HL-60 (cell line): ENCODE data around the gene CFAP74.

Experiments used
- DNase-seq, 2 experiments: peaks; one replicate each; pipeline ENCODE4 v3.0.0-alpha.2; 2010 to 2020; ENCODE audit warnings: low read depth in 1 of 2, low spot score in 1 of 2
- H3K27ac ChIP-seq: fragments of 250-450 bp; sonication (Bioruptor Pico); replicated peaks from 2 replicates; pipeline ENCODE4 v1.5.1; 2020; ENCODE audit warnings: mild to moderate bottlenecking, moderate library complexity
- H3K27me3 ChIP-seq: fragments of 250-450 bp; sonication (Bioruptor Pico); 2 replicates; pipeline ENCODE4 v1.5.1; 2021; ENCODE audit warnings: mild to moderate bottlenecking, moderate library complexity; ENCODE audit not compliant: insufficient read depth, poor library complexity, severe bottlenecking
- H3K4me3 ChIP-seq: replicated peaks from 2 replicates; pipeline ENCODE4 v1.5.1; 2011; ENCODE audit warnings: mild to moderate bottlenecking, control low read depth, low read length; ENCODE audit not compliant: insufficient read depth
- GABPA ChIP-seq: IDR thresholded peaks from 2 replicates; pipeline ENCODE4 v1.6.1; 2012; ENCODE audit warnings: low read depth
- POLR2AphosphoS5 ChIP-seq: IDR thresholded peaks from 2 replicates; pipeline ENCODE4 v1.6.1; 2012; ENCODE audit warnings: low read depth
- SPI1 ChIP-seq: IDR thresholded peaks from 2 replicates; pipeline ENCODE4 v1.6.1; 2012; ENCODE audit warnings: low read depth, mild to moderate bottlenecking, borderline replicate concordance
- TF ChIP-seq, protein P1 (sequence below): IDR thresholded peaks from one replicate; pipeline ENCODE4 v1.5.1; 2011; ENCODE audit warnings: low read length, control low read depth, inconsistent platforms; ENCODE audit not compliant: insufficient read depth
- TF ChIP-seq, protein P2 (sequence below): IDR thresholded peaks from 2 replicates; pipeline ENCODE4 v1.6.1; 2012; ENCODE audit warnings: low read depth; ENCODE audit not compliant: insufficient replicate concordance

Gene CFAP74

DNA sequence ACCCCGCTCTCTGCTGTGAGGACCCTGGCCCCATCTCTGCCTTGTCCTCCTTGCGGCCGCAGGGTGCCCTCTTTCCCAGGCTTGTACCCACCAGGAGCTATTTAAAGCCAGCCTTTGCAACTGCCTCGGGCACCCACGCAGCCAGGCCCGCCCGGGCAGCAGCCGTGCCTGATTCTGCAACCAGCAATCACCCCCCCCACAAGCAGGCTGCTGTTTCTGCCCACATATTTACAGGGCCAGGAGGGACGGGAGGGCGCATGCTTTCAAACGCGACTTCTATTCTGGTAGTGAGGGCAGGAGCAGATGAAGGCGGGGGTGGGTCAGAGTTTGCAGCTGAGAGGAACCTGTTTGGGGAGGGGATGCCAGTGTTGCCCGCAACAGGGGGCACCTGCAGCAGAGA, 29.2 kb upstream of the CFAP74 start:
- TF ChIP-seq, protein P1, sequence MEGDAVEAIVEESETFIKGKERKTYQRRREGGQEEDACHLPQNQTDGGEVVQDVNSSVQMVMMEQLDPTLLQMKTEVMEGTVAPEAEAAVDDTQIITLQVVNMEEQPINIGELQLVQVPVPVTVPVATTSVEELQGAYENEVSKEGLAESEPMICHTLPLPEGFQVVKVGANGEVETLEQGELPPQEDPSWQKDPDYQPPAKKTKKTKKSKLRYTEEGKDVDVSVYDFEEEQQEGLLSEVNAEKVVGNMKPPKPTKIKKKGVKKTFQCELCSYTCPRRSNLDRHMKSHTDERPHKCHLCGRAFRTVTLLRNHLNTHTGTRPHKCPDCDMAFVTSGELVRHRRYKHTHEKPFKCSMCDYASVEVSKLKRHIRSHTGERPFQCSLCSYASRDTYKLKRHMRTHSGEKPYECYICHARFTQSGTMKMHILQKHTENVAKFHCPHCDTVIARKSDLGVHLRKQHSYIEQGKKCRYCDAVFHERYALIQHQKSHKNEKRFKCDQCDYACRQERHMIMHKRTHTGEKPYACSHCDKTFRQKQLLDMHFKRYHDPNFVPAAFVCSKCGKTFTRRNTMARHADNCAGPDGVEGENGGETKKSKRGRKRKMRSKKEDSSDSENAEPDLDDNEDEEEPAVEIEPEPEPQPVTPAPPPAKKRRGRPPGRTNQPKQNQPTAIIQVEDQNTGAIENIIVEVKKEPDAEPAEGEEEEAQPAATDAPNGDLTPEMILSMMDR, result no peak
- TF ChIP-seq POLR2AphosphoS5, result no peak
- TF ChIP-seq SPI1, result no peak
- TF ChIP-seq, protein P2, sequence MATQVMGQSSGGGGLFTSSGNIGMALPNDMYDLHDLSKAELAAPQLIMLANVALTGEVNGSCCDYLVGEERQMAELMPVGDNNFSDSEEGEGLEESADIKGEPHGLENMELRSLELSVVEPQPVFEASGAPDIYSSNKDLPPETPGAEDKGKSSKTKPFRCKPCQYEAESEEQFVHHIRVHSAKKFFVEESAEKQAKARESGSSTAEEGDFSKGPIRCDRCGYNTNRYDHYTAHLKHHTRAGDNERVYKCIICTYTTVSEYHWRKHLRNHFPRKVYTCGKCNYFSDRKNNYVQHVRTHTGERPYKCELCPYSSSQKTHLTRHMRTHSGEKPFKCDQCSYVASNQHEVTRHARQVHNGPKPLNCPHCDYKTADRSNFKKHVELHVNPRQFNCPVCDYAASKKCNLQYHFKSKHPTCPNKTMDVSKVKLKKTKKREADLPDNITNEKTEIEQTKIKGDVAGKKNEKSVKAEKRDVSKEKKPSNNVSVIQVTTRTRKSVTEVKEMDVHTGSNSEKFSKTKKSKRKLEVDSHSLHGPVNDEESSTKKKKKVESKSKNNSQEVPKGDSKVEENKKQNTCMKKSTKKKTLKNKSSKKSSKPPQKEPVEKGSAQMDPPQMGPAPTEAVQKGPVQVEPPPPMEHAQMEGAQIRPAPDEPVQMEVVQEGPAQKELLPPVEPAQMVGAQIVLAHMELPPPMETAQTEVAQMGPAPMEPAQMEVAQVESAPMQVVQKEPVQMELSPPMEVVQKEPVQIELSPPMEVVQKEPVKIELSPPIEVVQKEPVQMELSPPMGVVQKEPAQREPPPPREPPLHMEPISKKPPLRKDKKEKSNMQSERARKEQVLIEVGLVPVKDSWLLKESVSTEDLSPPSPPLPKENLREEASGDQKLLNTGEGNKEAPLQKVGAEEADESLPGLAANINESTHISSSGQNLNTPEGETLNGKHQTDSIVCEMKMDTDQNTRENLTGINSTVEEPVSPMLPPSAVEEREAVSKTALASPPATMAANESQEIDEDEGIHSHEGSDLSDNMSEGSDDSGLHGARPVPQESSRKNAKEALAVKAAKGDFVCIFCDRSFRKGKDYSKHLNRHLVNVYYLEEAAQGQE, result no peak
- no peak for TF ChIP-seq GABPA
- Histone ChIP-seq H3K27me3 (no peaks in the 10 kb centered on the region), H3K4me3 (no peak overlapping the region), H3K27ac (no peak overlapping the region)
- no peak for DNase-seq

DNA sequence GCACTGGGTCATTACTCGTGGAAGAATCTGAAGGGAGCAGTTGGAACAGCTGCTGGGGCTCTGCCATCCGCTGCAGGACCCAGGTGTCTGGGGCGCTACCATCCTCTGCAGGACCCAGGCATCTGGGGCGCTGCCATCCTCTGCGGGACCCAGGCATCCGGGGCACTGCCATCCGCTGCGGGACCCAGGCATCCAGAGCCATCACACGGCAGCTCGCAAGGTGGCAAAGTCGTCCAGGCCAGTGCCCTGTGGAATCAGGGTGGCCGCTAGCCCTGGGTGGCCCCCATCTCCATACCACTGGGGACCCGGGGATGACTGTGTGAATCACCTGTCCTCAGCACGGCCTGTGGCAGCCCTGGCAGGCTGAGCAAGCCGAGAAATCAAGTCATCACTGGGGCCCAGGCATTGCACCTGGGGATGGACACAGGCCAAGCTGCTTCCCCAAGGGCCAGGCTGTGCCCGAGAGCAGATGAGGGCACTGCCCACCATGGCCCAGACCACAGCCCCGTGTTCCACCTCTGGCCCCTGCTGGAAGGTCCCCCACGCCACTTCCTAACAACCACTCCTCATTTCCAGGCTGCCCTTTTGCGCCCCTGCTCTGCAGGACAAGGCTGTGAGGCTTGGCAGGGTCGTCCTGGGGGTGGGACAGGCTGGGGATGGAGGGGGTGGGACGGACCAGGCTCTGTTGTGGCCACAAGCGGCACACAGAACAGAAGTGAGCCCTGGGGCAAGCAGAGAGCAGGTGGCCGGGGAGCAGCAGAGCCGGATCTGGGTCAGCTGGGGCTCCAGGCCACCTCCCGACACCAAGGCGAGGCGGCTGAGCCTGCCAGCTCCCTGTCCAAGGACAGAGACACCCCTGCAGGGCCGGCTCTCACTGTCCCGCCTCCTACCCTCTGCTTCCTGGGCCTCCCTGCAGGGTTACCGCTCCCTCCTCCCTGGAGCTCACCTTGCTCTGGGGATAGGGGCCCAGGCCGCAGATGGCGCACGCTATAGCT, 28.3 kb upstream of the CFAP74 start:
- H3K4me3 ChIP-seq, result no peak overlapping the region
- H3K27ac ChIP-seq, result no peak overlapping the region
- TF ChIP-seq, protein P1, result no peak
- TF ChIP-seq GABPA (no peak), POLR2AphosphoS5 (no peak), SPI1 (no peak)
- TF ChIP-seq, protein P2, result no peak
- no peaks in the 10 kb centered on the region for H3K27me3 ChIP-seq
- no peak for DNase-seq

DNA sequence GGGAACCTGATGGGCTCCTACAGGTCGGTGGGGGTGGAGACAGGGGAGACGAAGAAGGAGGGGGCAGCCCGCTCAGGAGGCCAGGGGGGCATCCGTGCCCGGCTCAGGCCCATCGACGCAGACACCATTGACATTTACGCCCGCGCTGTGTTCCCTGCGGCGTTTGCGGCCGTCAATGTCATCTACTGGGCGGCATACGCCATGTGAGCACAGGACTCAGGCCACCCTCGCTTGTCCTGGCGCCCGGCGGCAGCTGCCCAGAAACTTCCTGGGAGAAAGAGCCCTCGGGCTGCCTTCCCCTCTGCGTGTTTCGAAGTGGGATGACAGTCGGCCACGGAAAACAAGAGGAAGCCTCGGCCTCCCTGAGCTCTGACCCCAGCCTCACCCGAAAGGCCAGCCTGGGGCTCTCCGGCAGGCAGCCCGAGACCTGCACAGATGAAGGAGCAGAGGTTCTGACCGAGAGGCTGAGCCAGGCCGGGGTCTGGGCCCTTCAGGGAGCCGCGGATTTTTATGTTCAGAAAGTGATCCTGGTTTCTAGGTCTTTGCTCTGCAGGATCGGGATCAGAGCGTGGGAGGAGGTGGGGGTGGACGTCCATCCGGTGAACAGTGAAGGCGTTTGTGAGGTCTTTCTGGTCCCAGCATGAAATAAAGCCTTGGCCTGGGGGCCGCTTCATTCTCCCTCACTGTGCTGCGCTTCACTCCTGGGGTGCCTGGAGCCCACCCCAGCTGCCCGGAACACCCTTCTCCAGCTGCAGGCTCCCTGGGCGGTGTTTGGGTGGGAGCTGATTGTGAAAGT, 26.7 kb upstream of the CFAP74 start:
- H3K4me3 ChIP-seq, result no peak overlapping the region
- peaks cover 7% of the 10 kb centered on the region for H3K27me3 ChIP-seq
- TF ChIP-seq SPI1 (no peak), GABPA (no peak), POLR2AphosphoS5 (no peak)
- TF ChIP-seq, protein P1, result no peak
- TF ChIP-seq, protein P2, result no peak
- DNase-seq, result no peak
- no peak overlapping the region for H3K27ac ChIP-seq
